Activated naive CD4-positive, alpha-beta T cell treated with anti-CD3 and anti-CD28 coated beads for 36 hours (primary cell): ENCODE data around the gene TTI1. TPM values are rescaled to one million over a fixed set of nuclear protein-coding genes. Genes with fewer than 3 reads are reported as not detected.
A peak's percentile ranks its signal among the peaks of the same experiment; 100 is the strongest.

Experiments used
- CTCF ChIA-PET: fragments of 350-600 bp; sonication (Branson Sonifier 250); formaldehyde crosslinking; loops from one replicate; lab custom pipeline; 2021; ENCODE audit warnings: antibody characterized with exemption; lab: Charles Lee
- DNase-seq: peaks from one replicate; pipeline ENCODE4 v3.0.0-alpha.2; 2020
- H3K27ac Mint-ChIP-seq: one replicate; pipeline ENCODE4 v1.8.0; 2021; ENCODE audit warnings: mild to moderate bottlenecking, mixed read lengths
- H3K27me3 Mint-ChIP-seq: one replicate; pipeline ENCODE4 v1.8.0; 2021; ENCODE audit warnings: low read depth, mixed read lengths
- H3K36me3 Mint-ChIP-seq: one replicate; pipeline ENCODE4 v1.8.0; 2021; ENCODE audit warnings: low read depth, mixed read lengths
- H3K4me1 Mint-ChIP-seq: one replicate; pipeline ENCODE4 v1.8.0; 2021; ENCODE audit warnings: low read depth, mixed read lengths
- H3K4me3 Mint-ChIP-seq: one replicate; pipeline ENCODE4 v1.8.0; 2021; ENCODE audit warnings: mild to moderate bottlenecking, moderate library complexity, mixed read lengths
- H3K9me3 Mint-ChIP-seq: one replicate; pipeline ENCODE4 v1.8.0; 2021; ENCODE audit warnings: mixed read lengths
- intact Hi-C: fragments of 100-400 bp; cut with micrococcal nuclease; formaldehyde crosslinking; loops from one replicate; pipeline ENCODE4 v1.15.1; 2023
- total RNA-seq, 2 experiments: library from RNA; stranded (reverse); gene quantifications; one replicate each; pipeline ENCODE4 v1.2.3, GENCODE V29; 2021

TTI1 gene
- total RNA-seq, 2 experiments from 2014 or later, result 32.8 to 36.2 TPM

DNA sequence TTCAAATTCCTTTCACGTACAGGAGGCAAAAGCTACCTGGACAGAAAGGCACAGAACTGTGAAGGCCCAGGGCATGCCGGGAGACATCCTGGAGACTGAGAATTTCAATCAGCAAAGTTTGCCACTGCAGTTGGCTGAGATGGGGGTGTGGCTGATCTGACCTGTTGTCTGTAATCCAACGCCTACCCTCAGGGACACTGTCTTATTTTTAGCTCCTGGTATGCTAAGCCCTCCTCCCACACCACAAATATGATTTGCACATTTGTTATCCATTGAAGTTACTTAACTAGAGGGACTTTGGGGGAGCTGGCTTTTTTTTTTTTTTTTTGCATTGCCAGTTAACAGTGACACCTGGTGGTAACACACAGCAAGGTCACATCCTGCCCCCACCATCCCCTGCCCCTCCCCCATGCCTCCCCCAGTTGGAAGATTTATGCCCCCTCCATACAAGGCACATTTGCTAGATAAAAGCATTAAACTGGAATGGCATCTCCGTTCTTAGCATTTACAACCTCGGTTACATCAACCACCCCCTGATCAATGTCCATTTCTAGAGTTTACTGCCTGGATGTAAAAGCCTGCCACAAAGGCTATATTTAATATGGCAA is 40.4 kb downstream of the TTI1 start:
- Mint-ChIP-seq H3K36me3 (peaks cover 56% of the 10 kb centered on the region), H3K4me3 (no peak overlapping the region), H3K27me3 (no peaks in the 10 kb centered on the region), H3K9me3 (no peaks in the 10 kb centered on the region), H3K4me1 (peaks cover 13% of the 10 kb centered on the region), H3K27ac (no peak overlapping the region)
- peak; percentile 20 for DNase-seq
- CTCF ChIA-PET, result interaction anchor here (0.5 to 1.7 kb wide), 3 partner anchors 9 to 233 kb away, joined by 3 to 4 read pairs (median 3); no protein-coding TSS in a partner anchor
- intact Hi-C loops, result loop anchor here (1.0 to 5.0 kb wide), 3 partner anchors 91 to 429 kb away; partner anchors contain the start of gene VSTM2L

GRCh38 chr20:37991908-37992307 is 41.3 kb downstream of the TTI1 start:
- H3K27me3 Mint-ChIP-seq, result no peaks in the 10 kb centered on the region
- no peak overlapping the region for H3K27ac Mint-ChIP-seq
- H3K9me3 Mint-ChIP-seq, result no peaks in the 10 kb centered on the region
- DNase-seq, result no peak
- peaks cover 13% of the 10 kb centered on the region for H3K4me1 Mint-ChIP-seq
- H3K4me3 Mint-ChIP-seq, result no peak overlapping the region
- CTCF ChIA-PET, result interaction anchor here (0.7 kb wide), 1 partner anchor 121 kb away, joined by 3 read pairs; no protein-coding TSS in a partner anchor
- H3K36me3 Mint-ChIP-seq, result peaks cover 54% of the 10 kb centered on the region
- intact Hi-C loops, result loop anchor here (5.0 kb wide), 1 partner anchor 90 kb away; the partner anchor contains the start of gene VSTM2L

GRCh38 chr20:37991157-37991866 is 41.9 kb downstream of the TTI1 start:
- intact Hi-C loops, result loop anchor here (5.0 kb wide), 1 partner anchor 89 kb away; the partner anchor contains the start of gene VSTM2L
- H3K4me3 Mint-ChIP-seq, result no peak overlapping the region

GRCh38 chr20:37990571-37991151 is 42.6 kb downstream of the TTI1 start:
- DNase-seq, result peak; percentile 54
- Mint-ChIP-seq H3K4me1 (peaks cover 13% of the 10 kb centered on the region), H3K4me3 (no peak overlapping the region), H3K36me3 (peaks cover 50% of the 10 kb centered on the region), H3K27me3 (no peaks in the 10 kb centered on the region), H3K27ac (no peak overlapping the region), H3K9me3 (no peaks in the 10 kb centered on the region)
- CTCF ChIA-PET, result no interaction called here
- intact Hi-C loops, result loop anchor here (5.0 kb wide), 1 partner anchor 88 kb away; the partner anchor contains the start of gene VSTM2L

More at GRCh38 chr20:37991157-37991866, 41.9 kb downstream of the TTI1 start:
- peaks cover 13% of the 10 kb centered on the region for H3K4me1 Mint-ChIP-seq
- CTCF ChIA-PET, result no interaction called here
- H3K36me3 Mint-ChIP-seq, result peaks cover 50% of the 10 kb centered on the region
- no peaks in the 10 kb centered on the region for H3K9me3 Mint-ChIP-seq
- no peaks in the 10 kb centered on the region for H3K27me3 Mint-ChIP-seq
- no peak overlapping the region for H3K27ac Mint-ChIP-seq
- DNase-seq, result no peak

- CTCF ChIA-PET, result no interaction called here
- H3K36me3 Mint-ChIP-seq, result peaks cover 45% of the 10 kb centered on the region
- H3K27me3 Mint-ChIP-seq, result no peaks in the 10 kb centered on the region
- no peaks in the 10 kb centered on the region for H3K9me3 Mint-ChIP-seq
- intact Hi-C loops, result loop anchor here (5.0 kb wide), 1 partner anchor 87 kb away; the partner anchor contains the start of gene VSTM2L
- DNase-seq, result no peak
- no peak overlapping the region for H3K4me3 Mint-ChIP-seq
- no peak overlapping the region for H3K27ac Mint-ChIP-seq
- H3K4me1 Mint-ChIP-seq, result peaks cover 13% of the 10 kb centered on the region
These were observed 43.5 kb downstream of the TTI1 start for GRCh38 chr20:37989601-37990295.

GRCh38 chr20:37988306-37988954 is 44.8 kb downstream of the TTI1 start:
- intact Hi-C loops, result no loop called here
- H3K4me1 Mint-ChIP-seq, result peaks cover 13% of the 10 kb centered on the region
- no peaks in the 10 kb centered on the region for H3K27me3 Mint-ChIP-seq
- H3K36me3 Mint-ChIP-seq, result peaks cover 44% of the 10 kb centered on the region
- CTCF ChIA-PET, result no interaction called here
- H3K4me3 Mint-ChIP-seq, result no peak overlapping the region
- no peak overlapping the region for H3K27ac Mint-ChIP-seq
- DNase-seq, result no peak
- H3K9me3 Mint-ChIP-seq, result no peaks in the 10 kb centered on the region

GRCh38 chr20:37987602-37988290 is 45.5 kb downstream of the TTI1 start:
- Mint-ChIP-seq H3K27me3 (no peaks in the 10 kb centered on the region), H3K4me3 (no peak overlapping the region), H3K27ac (no peak overlapping the region), H3K4me1 (peaks cover 13% of the 10 kb centered on the region), H3K36me3 (peaks cover 46% of the 10 kb centered on the region), H3K9me3 (no peaks in the 10 kb centered on the region)
- CTCF ChIA-PET, result no interaction called here
- no peak for DNase-seq
- intact Hi-C loops, result no loop called here

- H3K4me3 Mint-ChIP-seq, result no peak overlapping the region
- DNase-seq, result no peak
- H3K4me1 Mint-ChIP-seq, result peaks cover 13% of the 10 kb centered on the region
- H3K36me3 Mint-ChIP-seq, result peaks cover 52% of the 10 kb centered on the region
- H3K27ac Mint-ChIP-seq, result no peak overlapping the region
- no peaks in the 10 kb centered on the region for H3K27me3 Mint-ChIP-seq
- CTCF ChIA-PET, result no interaction called here
- no peaks in the 10 kb centered on the region for H3K9me3 Mint-ChIP-seq
- intact Hi-C loops, result no loop called here
These were observed 46.2 kb downstream of the TTI1 start for GRCh38 chr20:37986873-37987601.

GRCh38 chr20:37986044-37986858 is 47.0 kb downstream of the TTI1 start:
- H3K27ac Mint-ChIP-seq, result no peak overlapping the region
- no peak overlapping the region for H3K4me3 Mint-ChIP-seq
- peaks cover 7% of the 10 kb centered on the region for H3K4me1 Mint-ChIP-seq
- no peaks in the 10 kb centered on the region for H3K27me3 Mint-ChIP-seq
- peaks cover 53% of the 10 kb centered on the region for H3K36me3 Mint-ChIP-seq
- no peaks in the 10 kb centered on the region for H3K9me3 Mint-ChIP-seq
- intact Hi-C loops, result no loop called here
- CTCF ChIA-PET, result no interaction called here
- DNase-seq, result no peak

- CTCF ChIA-PET, result interaction anchor here (1.5 kb wide), 1 partner anchor 9 kb away, joined by 4 read pairs; no protein-coding TSS in a partner anchor
- Mint-ChIP-seq H3K4me3 (no peak overlapping the region), H3K9me3 (no peaks in the 10 kb centered on the region), H3K27ac (no peak overlapping the region), H3K4me1 (no peaks in the 10 kb centered on the region), H3K36me3 (peaks cover 46% of the 10 kb centered on the region), H3K27me3 (no peaks in the 10 kb centered on the region)
- intact Hi-C loops, result no loop called here
- DNase-seq, result no peak
These were observed 49.1 kb downstream of the TTI1 start for GRCh38 chr20:37984018-37984785.
